ENCODE data around the gene PPP2R2B. TPM values are rescaled to one million over a fixed set of nuclear protein-coding genes. Genes with fewer than 3 reads are reported as not detected.

Gene PPP2R2B
- total and polyA plus RNA-seq, 2 of the 4 experiments (the other 2 are of a cell fraction), result not detected

- no peak for TF ChIP-seq CHD1 (IDR thresholded peaks at IDR 0.05; ENCODE audit: low read depth, low read length)
- no peak for TF ChIP-seq NFE2L2 (IDR thresholded peaks at IDR 0.05; ENCODE audit: low read depth, low read length)
- TF ChIP-seq USF2 (IDR thresholded peaks at IDR 0.05; ENCODE audit: low read depth, low read length), result no peak
- TF ChIP-seq POLR2A (IDR thresholded peaks at IDR 0.05; ENCODE audit: low read depth, low read length), result no peak
- no peak for TF ChIP-seq FOS (IDR thresholded peaks at IDR 0.05; ENCODE audit: low read depth, low read length)
- no peak for TF ChIP-seq RCOR1 (IDR thresholded peaks at IDR 0.05; ENCODE audit: insufficient replicate concordance, low read length)
- no peak for TF ChIP-seq MXI1 (IDR thresholded peaks at IDR 0.05; ENCODE audit: borderline replicate concordance, low read depth, low read length)
- TF ChIP-seq BHLHE40 (IDR thresholded peaks at IDR 0.05; ENCODE audit: low read depth, low read length), result no peak
- TF ChIP-seq CTCF (conservative IDR thresholded peaks at IDR 0.05; ENCODE audit: low read depth, low read length), result no peak
- TF ChIP-seq MAFK (IDR thresholded peaks at IDR 0.05; ENCODE audit: low read depth, low read length), result no peak
- Histone ChIP-seq H3K14ac (replicated peaks; ENCODE audit: low read depth, low read length) (no peak overlapping the region), H4K8ac (ENCODE audit: low read depth in 2 of 2, low read length in 2 of 2) (no peak overlapping the region), H3K4ac (ENCODE audit: low read depth, low read length) (no peak overlapping the region), H4K20me1 (ENCODE audit: insufficient read depth, low read length) (no peaks in the 10 kb centered on the region), H4K5ac (ENCODE audit: low read depth, low read length) (no peak overlapping the region), H3K36me3 (ENCODE audit: control insufficient read depth, insufficient read depth, low read length) (no peaks in the 10 kb centered on the region), H3K4me3 (ENCODE audit: insufficient read depth, low read depth, low read length) (no peak overlapping the region), H2AK5ac (ENCODE audit: low read depth, low read length) (no peak overlapping the region), H3K56ac (ENCODE audit: extremely low read depth, insufficient read depth, low read length) (no peak overlapping the region), H2BK120ac (ENCODE audit: low read depth, low read length) (no peak overlapping the region), H3K18ac (ENCODE audit: low read depth, low read length) (no peak overlapping the region), H2AK9ac (replicated peaks; ENCODE audit: low read depth, low read length, poor library complexity) (no peak overlapping the region), H2AFZ (replicated peaks; ENCODE audit: low read length, poor library complexity) (no peak overlapping the region), H3K4me1 (ENCODE audit: control insufficient read depth, insufficient read depth, low read length) (no peaks in the 10 kb centered on the region), H3K9ac (ENCODE audit: low read depth, low read length) (no peak overlapping the region), H3K23ac (ENCODE audit: low read depth, low read length) (no peak overlapping the region), H3K9me3 (ENCODE audit: control insufficient read depth, insufficient read depth, low read length) (no peaks in the 10 kb centered on the region), H3K27ac (ENCODE audit: insufficient read depth, low read length) (no peak overlapping the region), H2BK5ac (ENCODE audit: low read depth, low read length, poor library complexity, severe bottlenecking) (no peak overlapping the region), H4K91ac (ENCODE audit: insufficient read depth, low read depth, low read length) (no peak overlapping the region), H2BK15ac (ENCODE audit: low read depth, low read length) (no peak overlapping the region), H3K27me3 (ENCODE audit: control insufficient read depth, insufficient read depth, low read length) (no peaks in the 10 kb centered on the region), H3K9me1 (ENCODE audit: insufficient read depth, low read length) (no peaks in the 10 kb centered on the region), H2BK20ac (ENCODE audit: low read depth, low read length) (no peak overlapping the region), H3K4me2 (ENCODE audit: low read depth, low read length) (no peak overlapping the region), H3K79me1 (ENCODE audit: low read depth in 1 of 2, low read length in 2 of 2) (no peaks in the 10 kb centered on the region)
- in situ Hi-C loops (cut with MboI; ENCODE audit: low sequenced_read_pairs), result no loop called here
- no CpG with 5 or more reads among the region's 1 CpG for whole genome bisulfite sequencing, 2 experiments (ENCODE audit: extremely low coverage in 2 of 2, insufficient read length in 1 of 2)
- ATAC-seq (ENCODE audit: low read depth), result no peak
- ChIA-PET CTCF (no interaction called here), POLR2A (ENCODE audit: unreplicated experiment) (no interaction called here)
- BruUV-seq (replicated peaks), result no TSS peak
- intact Hi-C loops (cut with micrococcal nuclease), result no loop called here
- no peak for DNase-seq
- dilution Hi-C loops (cut with HindIII; ENCODE audit: low sequenced_read_pairs, unreplicated experiment), result no loop called here
These were observed 30.9 kb upstream of the PPP2R2B start for GRCh38 chr5:146909255-146910068.
